ENCODE results near the gene GRIN1. TPM values are rescaled to one million over a fixed set of nuclear protein-coding genes. Genes with fewer than 3 reads are reported as not detected.

GRIN1 gene
- total RNA-seq, 1 donor from 2014 or later: not detected

GRCh38 chr9:137178201-137178938 lies 39.4 kb downstream of the GRIN1 start:
- H3K36me3 ChIP-seq: peaks cover 52% of the 10 kb centered on the region

GRCh38 chr9:137178939-137179630 lies 40.1 kb downstream of the GRIN1 start:
- no peaks in the 10 kb centered on the region for H3K27me3 ChIP-seq (ENCODE audit: low read depth)
- peaks cover 59% of the 10 kb centered on the region for H3K36me3 ChIP-seq
- TF ChIP-seq CTCF (IDR thresholded peaks at IDR 0.05; ENCODE audit: borderline replicate concordance): no peak
- H3K9me3 ChIP-seq (replicated peaks): no peaks in the 10 kb centered on the region
- no peaks in the 10 kb centered on the region for H3K4me1 ChIP-seq
- no peak for DNase-seq
- H3K4me3 ChIP-seq: no peak overlapping the region
- H3K27ac ChIP-seq (replicated peaks): no peak overlapping the region
- intact Hi-C loops (cut with micrococcal nuclease): no loop called here

More at GRCh38 chr9:137178201-137178938, 39.4 kb downstream of the GRIN1 start:
- no peak overlapping the region for H3K27ac ChIP-seq (replicated peaks)
- no peaks in the 10 kb centered on the region for H3K27me3 ChIP-seq (ENCODE audit: low read depth)
- no peaks in the 10 kb centered on the region for H3K4me1 ChIP-seq
- H3K9me3 ChIP-seq (replicated peaks): no peaks in the 10 kb centered on the region
- H3K4me3 ChIP-seq: no peak overlapping the region
- no peak for TF ChIP-seq CTCF (IDR thresholded peaks at IDR 0.05; ENCODE audit: borderline replicate concordance)
- DNase-seq: no peak
- intact Hi-C loops (cut with micrococcal nuclease): no loop called here

- DNase-seq: no peak
Observed at GRCh38 chr9:137179761-137180160, 40.8 kb downstream of the GRIN1 start.

GRCh38 chr9:137180491-137180890 lies 41.5 kb downstream of the GRIN1 start:
- DNase-seq: no peak
- Histone ChIP-seq H3K36me3 (peaks cover 67% of the 10 kb centered on the region), H3K4me1 (peaks cover 7% of the 10 kb centered on the region), H3K4me3 (no peak overlapping the region), H3K27me3 (ENCODE audit: low read depth) (no peaks in the 10 kb centered on the region), H3K9me3 (replicated peaks) (no peaks in the 10 kb centered on the region), H3K27ac (replicated peaks) (no peak overlapping the region)
- intact Hi-C loops (cut with micrococcal nuclease): no loop called here
- no peak for TF ChIP-seq CTCF (IDR thresholded peaks at IDR 0.05; ENCODE audit: borderline replicate concordance)

More at GRCh38 chr9:137179761-137180160, 40.8 kb downstream of the GRIN1 start:
- intact Hi-C loops (cut with micrococcal nuclease): no loop called here
- Histone ChIP-seq H3K4me3 (no peak overlapping the region), H3K36me3 (peaks cover 60% of the 10 kb centered on the region), H3K27ac (replicated peaks) (no peak overlapping the region), H3K4me1 (no peaks in the 10 kb centered on the region), H3K9me3 (replicated peaks) (no peaks in the 10 kb centered on the region), H3K27me3 (ENCODE audit: low read depth) (no peaks in the 10 kb centered on the region)
- TF ChIP-seq CTCF (IDR thresholded peaks at IDR 0.05; ENCODE audit: borderline replicate concordance): no peak

GRCh38 chr9:137181680-137182079 lies 42.7 kb downstream of the GRIN1 start:
- no peak for DNase-seq
- intact Hi-C loops (cut with micrococcal nuclease): no loop called here
- Histone ChIP-seq H3K36me3 (peaks cover 77% of the 10 kb centered on the region), H3K4me1 (peaks cover 18% of the 10 kb centered on the region), H3K27me3 (ENCODE audit: low read depth) (no peaks in the 10 kb centered on the region), H3K27ac (replicated peaks) (no peak overlapping the region), H3K4me3 (no peak overlapping the region), H3K9me3 (replicated peaks) (no peaks in the 10 kb centered on the region)
- no peak for TF ChIP-seq CTCF (IDR thresholded peaks at IDR 0.05; ENCODE audit: borderline replicate concordance)

All from left ventricle myocardium inferior (tissue), 1 donor.